Posterior vena cava (tissue), 2 donors: Measurements from ENCODE around the gene RINT1. TPM values are rescaled to one million over a fixed set of nuclear protein-coding genes. Genes with fewer than 3 reads are reported as not detected.

Experiments used
- total RNA-seq, 2 donors: library from RNA; stranded (reverse); fragmentation: NEBNext Ultra II Directional; extraction: Animal tissue kit (Norgen Biotek cat#: 25700); gene quantifications; one replicate each; pipeline ENCODE4 v1.2.1, GENCODE V29; 2021
- donor health status: DM: yes; HTN: yes; CAD: no.
- donor health status: DM: yes; HTN: yes; CAD: no.

RINT1 gene
- total RNA-seq, 2 donors from 2014 or later: 13.9 to 16.1 TPM

Other genes with a start within 250 kb of the RINT1 start
- gene SRPK2, start 143.3 kb upstream of the RINT1 start, total RNA-seq: 10 to 100 TPM; 41.5 to 52.2 TPM
- gene PUS7, start 9.9 kb upstream of the RINT1 start, total RNA-seq: 10 to 100 TPM in 1 of 2 donors, 1 to 10 TPM in 1; 7.2 to 11.3 TPM
- gene EFCAB10, start 49.3 kb downstream of the RINT1 start, total RNA-seq: not detected